HUDEP-2 (cell line): ENCODE data around the gene CTIF.

Experiments
- DNase-seq, 76 experiments: peaks; one replicate each; lab custom pipeline; 2025; ENCODE audit not compliant: unreplicated experiment in 76 of 76; lab: John Stamatoyannopoulos, UW

The CTIF gene

GRCh38 chr18:48617844-48618497 is 79.1 kb downstream of the CTIF start:
- no peak for DNase-seq

GRCh38 chr18:48619016-48619415 is 80.2 kb downstream of the CTIF start:
- no peak for DNase-seq

- DNase-seq, result no peak
These were observed 80.7 kb downstream of the CTIF start for GRCh38 chr18:48619501-48619900.

GRCh38 chr18:48620071-48620470 is 81.2 kb downstream of the CTIF start:
- DNase-seq, result no peak

GRCh38 chr18:48621240-48621639 is 82.4 kb downstream of the CTIF start:
- DNase-seq, result no peak

GRCh38 chr18:48621815-48622555 is 83.2 kb downstream of the CTIF start:
- DNase-seq, result no peak

GRCh38 chr18:48622911-48623431 is 84.1 kb downstream of the CTIF start:
- DNase-seq, result no peak

GRCh38 chr18:48623468-48624235 is 84.8 kb downstream of the CTIF start:
- no peak for DNase-seq

GRCh38 chr18:48624856-48625255 is 86.0 kb downstream of the CTIF start:
- DNase-seq, result no peak

GRCh38 chr18:48627216-48627615 is 88.4 kb downstream of the CTIF start:
- no peak for DNase-seq

GRCh38 chr18:48629730-48630324 is 91.0 kb downstream of the CTIF start:
- DNase-seq, result no peak

- DNase-seq, result no peak
These were observed 93.0 kb downstream of the CTIF start for GRCh38 chr18:48631851-48632250.

GRCh38 chr18:48632676-48633257 is 93.9 kb downstream of the CTIF start:
- no peak for DNase-seq

GRCh38 chr18:48634491-48634890 is 95.7 kb downstream of the CTIF start:
- no peak for DNase-seq

- no peak for DNase-seq
These were observed 96.1 kb downstream of the CTIF start for GRCh38 chr18:48634975-48635374.

GRCh38 chr18:48635806-48636205 is 97.0 kb downstream of the CTIF start:
- no peak for DNase-seq

- no peak for DNase-seq
These were observed 97.6 kb downstream of the CTIF start for GRCh38 chr18:48636436-48636835.

- no peak for DNase-seq
These were observed 98.5 kb downstream of the CTIF start for GRCh38 chr18:48637081-48637990.

GRCh38 chr18:48638451-48638850 is 99.6 kb downstream of the CTIF start:
- no peak for DNase-seq
